HG03342 (cell line): ENCODE results near the gene MACROH2A2.
"Not testable (repeated sequence)": the region's sequence is repeated elsewhere in the genome, so short reads cannot be mapped to it uniquely, and the experiment has no call there.

Experiments used
- ATAC-seq: cut with Tn5 transposase; IDR thresholded peaks from one replicate; pipeline ENCODE4 v1.9.1; 2021; ENCODE audit warnings: mild to moderate bottlenecking, moderate library complexity; ENCODE audit not compliant: unreplicated experiment

MACROH2A2 gene

GRCh38 chr10:70066190-70066589, 13.5 kb downstream of the MACROH2A2 start:
- ATAC-seq: no peak

- no peak for ATAC-seq
Observed at GRCh38 chr10:70067586-70067985, 14.9 kb downstream of the MACROH2A2 start.

GRCh38 chr10:70068925-70069324, 16.3 kb downstream of the MACROH2A2 start:
- ATAC-seq: no peak

- ATAC-seq: no peak
Observed at GRCh38 chr10:70069346-70069745, 16.7 kb downstream of the MACROH2A2 start.

GRCh38 chr10:70070834-70071233, 18.2 kb downstream of the MACROH2A2 start:
- ATAC-seq: no peak

- ATAC-seq: no peak
Observed at GRCh38 chr10:70074165-70074564, 21.5 kb downstream of the MACROH2A2 start.

GRCh38 chr10:70074971-70075370, 22.3 kb downstream of the MACROH2A2 start:
- no peak for ATAC-seq

GRCh38 chr10:70078329-70078728, 25.7 kb downstream of the MACROH2A2 start:
- ATAC-seq: no peak

GRCh38 chr10:70078937-70079336, 26.3 kb downstream of the MACROH2A2 start:
- ATAC-seq: no peak

GRCh38 chr10:70080789-70081188, 28.1 kb downstream of the MACROH2A2 start:
- not testable (repeated sequence) for ATAC-seq

- no peak for ATAC-seq
Observed at GRCh38 chr10:70084189-70084588, 31.5 kb downstream of the MACROH2A2 start.

GRCh38 chr10:70085975-70086613, 33.4 kb downstream of the MACROH2A2 start:
- ATAC-seq: no peak

GRCh38 chr10:70087616-70088307, 35.1 kb downstream of the MACROH2A2 start:
- ATAC-seq: no peak

- ATAC-seq: no peak
Observed at GRCh38 chr10:70088308-70088698, 35.7 kb downstream of the MACROH2A2 start.

GRCh38 chr10:70090013-70090412, 37.4 kb downstream of the MACROH2A2 start:
- ATAC-seq: no peak

GRCh38 chr10:70090951-70091350, 38.3 kb downstream of the MACROH2A2 start:
- no peak for ATAC-seq

- ATAC-seq: no peak
Observed at GRCh38 chr10:70092389-70092718, 39.7 kb downstream of the MACROH2A2 start.

GRCh38 chr10:70093335-70093944, 40.8 kb downstream of the MACROH2A2 start:
- ATAC-seq: no peak

GRCh38 chr10:70094250-70094649, 41.6 kb downstream of the MACROH2A2 start:
- no peak for ATAC-seq

GRCh38 chr10:70096016-70096704, 43.5 kb downstream of the MACROH2A2 start:
- ATAC-seq: no peak

GRCh38 chr10:70096705-70097420, 44.2 kb downstream of the MACROH2A2 start:
- no peak for ATAC-seq
